ENCODE data around the gene LRP1B. TPM values are rescaled to one million over a fixed set of nuclear protein-coding genes. Genes with fewer than 3 reads are reported as not detected.

LRP1B gene
- total and polyA plus RNA-seq, 5 experiments from 2014 or later = not detected

- Mint-ChIP-seq H3K9me3 (peaks cover 0 to 43% (median 12%) of the 10 kb centered on the region in 9 donors), H3K27me3 (no peaks in the 10 kb centered on the region)
These were observed 1503.7 kb downstream of the LRP1B start for GRCh38 chr2:140627136-140627535.

GRCh38 chr2:140624200-140624599 lies 1506.6 kb downstream of the LRP1B start:
- H3K27me3 Mint-ChIP-seq = no peaks in the 10 kb centered on the region
- POLR2A ChIA-PET = no interaction called here
- no peak overlapping the region for H3K4me3 Mint-ChIP-seq
- H3K9me3 Mint-ChIP-seq = peaks cover 0 to 34% (median 8%) of the 10 kb centered on the region in 9 donors
- no peak for ATAC-seq
- H3K36me3 Mint-ChIP-seq = no peaks in the 10 kb centered on the region
- no peak for DNase-seq
- no peaks in the 10 kb centered on the region for H3K4me1 Mint-ChIP-seq
- H3K27ac Mint-ChIP-seq = no peak overlapping the region

More at GRCh38 chr2:140627136-140627535, 1503.7 kb downstream of the LRP1B start:
- H3K4me1 Mint-ChIP-seq = no peaks in the 10 kb centered on the region
- POLR2A ChIA-PET = no interaction called here
- no peaks in the 10 kb centered on the region for H3K36me3 Mint-ChIP-seq
- H3K27ac Mint-ChIP-seq = no peak overlapping the region
- no peak overlapping the region for H3K4me3 Mint-ChIP-seq
- DNase-seq = no peak
- no peak for ATAC-seq

- Mint-ChIP-seq H3K36me3 (no peaks in the 10 kb centered on the region), H3K4me3 (no peak overlapping the region), H3K27me3 (no peaks in the 10 kb centered on the region), H3K4me1 (no peaks in the 10 kb centered on the region), H3K9me3 (peaks cover 0 to 24% (median under 1%) of the 10 kb centered on the region in 9 donors), H3K27ac (no peak overlapping the region)
- ATAC-seq = no peak
- POLR2A ChIA-PET = no interaction called here
- no peak for DNase-seq
These were observed 1509.0 kb downstream of the LRP1B start for GRCh38 chr2:140621583-140622362.

GRCh38 chr2:140604788-140605187 lies 1526.0 kb downstream of the LRP1B start:
- DNase-seq = no peak
- no peaks in the 10 kb centered on the region for H3K4me1 Mint-ChIP-seq
- no peaks in the 10 kb centered on the region for H3K27me3 Mint-ChIP-seq
- no peak for ATAC-seq
- POLR2A ChIA-PET = no interaction called here
- H3K27ac Mint-ChIP-seq = no peak overlapping the region
- H3K9me3 Mint-ChIP-seq = peaks cover 0 to 12% (median 7%) of the 10 kb centered on the region in 9 donors
- no peak overlapping the region for H3K4me3 Mint-ChIP-seq
- no peaks in the 10 kb centered on the region for H3K36me3 Mint-ChIP-seq

DNA sequence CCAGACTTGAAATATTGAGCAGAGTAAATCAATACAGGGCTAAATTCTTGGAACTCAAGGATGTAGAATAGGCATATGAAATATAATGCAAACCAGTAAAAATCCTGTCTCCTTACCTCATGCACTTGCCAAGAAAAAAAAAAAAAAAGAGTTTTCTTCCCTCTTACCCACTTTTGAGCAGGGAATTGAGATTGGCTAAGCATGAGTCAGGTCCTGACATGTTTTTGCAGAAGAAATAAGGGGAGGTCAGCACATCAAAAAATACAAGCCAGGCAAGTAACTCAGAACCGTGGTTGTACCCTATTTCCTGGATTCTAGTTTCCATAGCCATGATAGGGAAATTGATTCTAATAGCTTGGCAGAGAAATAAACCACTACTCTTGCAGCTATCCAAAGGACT lies 1526.7 kb downstream of the LRP1B start:
- peaks cover 0 to 10% (median 5%) of the 10 kb centered on the region in 9 donors for H3K9me3 Mint-ChIP-seq
- no peaks in the 10 kb centered on the region for H3K4me1 Mint-ChIP-seq
- ATAC-seq = no peak
- no peaks in the 10 kb centered on the region for H3K36me3 Mint-ChIP-seq
- POLR2A ChIA-PET = no interaction called here
- no peak for DNase-seq
- no peaks in the 10 kb centered on the region for H3K27me3 Mint-ChIP-seq
- no peak overlapping the region for H3K27ac Mint-ChIP-seq
- H3K4me3 Mint-ChIP-seq = no peak overlapping the region

GRCh38 chr2:140603416-140603815 lies 1527.4 kb downstream of the LRP1B start:
- no peak for ATAC-seq
- no peak overlapping the region for H3K27ac Mint-ChIP-seq
- no peaks in the 10 kb centered on the region for H3K27me3 Mint-ChIP-seq
- peaks cover 0 to 10% (median 5%) of the 10 kb centered on the region in 9 donors for H3K9me3 Mint-ChIP-seq
- POLR2A ChIA-PET = no interaction called here
- H3K4me3 Mint-ChIP-seq = no peak overlapping the region
- no peaks in the 10 kb centered on the region for H3K4me1 Mint-ChIP-seq
- no peaks in the 10 kb centered on the region for H3K36me3 Mint-ChIP-seq
- DNase-seq = no peak

DNA sequence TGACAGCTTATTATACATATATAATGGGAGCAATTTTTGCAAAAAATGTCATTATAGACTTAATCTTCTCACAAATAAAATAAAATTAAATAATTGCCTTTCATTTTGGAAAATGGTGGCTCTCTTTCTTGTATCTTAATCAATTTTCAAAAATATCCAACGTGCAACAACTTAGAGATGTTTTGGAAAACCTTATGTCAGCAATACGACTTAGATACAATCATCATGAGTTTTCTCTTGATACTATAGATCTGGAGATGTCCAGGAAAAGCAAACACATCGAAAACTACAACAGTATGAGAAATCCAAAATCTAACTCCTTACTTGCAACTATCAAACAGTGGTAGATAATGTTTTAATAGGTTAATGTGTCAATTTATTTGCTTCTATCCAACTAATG lies 1529.0 kb downstream of the LRP1B start:
- Mint-ChIP-seq H3K4me3 (no peak overlapping the region), H3K27ac (no peak overlapping the region), H3K36me3 (no peaks in the 10 kb centered on the region), H3K4me1 (no peaks in the 10 kb centered on the region), H3K27me3 (no peaks in the 10 kb centered on the region), H3K9me3 (peaks cover 0 to 8% (median 5%) of the 10 kb centered on the region in 9 donors)
- POLR2A ChIA-PET = no interaction called here
- DNase-seq (no peak), ATAC-seq (no peak)

GRCh38 chr2:140601342-140601741 lies 1529.5 kb downstream of the LRP1B start:
- no peaks in the 10 kb centered on the region for H3K27me3 Mint-ChIP-seq
- H3K9me3 Mint-ChIP-seq = peaks cover 0 to 7% (median 2%) of the 10 kb centered on the region in 9 donors
- no peak for DNase-seq
- ATAC-seq = no peak
- H3K4me1 Mint-ChIP-seq = no peaks in the 10 kb centered on the region
- no peaks in the 10 kb centered on the region for H3K36me3 Mint-ChIP-seq
- H3K4me3 Mint-ChIP-seq = no peak overlapping the region
- no peak overlapping the region for H3K27ac Mint-ChIP-seq
- POLR2A ChIA-PET = no interaction called here

DNA sequence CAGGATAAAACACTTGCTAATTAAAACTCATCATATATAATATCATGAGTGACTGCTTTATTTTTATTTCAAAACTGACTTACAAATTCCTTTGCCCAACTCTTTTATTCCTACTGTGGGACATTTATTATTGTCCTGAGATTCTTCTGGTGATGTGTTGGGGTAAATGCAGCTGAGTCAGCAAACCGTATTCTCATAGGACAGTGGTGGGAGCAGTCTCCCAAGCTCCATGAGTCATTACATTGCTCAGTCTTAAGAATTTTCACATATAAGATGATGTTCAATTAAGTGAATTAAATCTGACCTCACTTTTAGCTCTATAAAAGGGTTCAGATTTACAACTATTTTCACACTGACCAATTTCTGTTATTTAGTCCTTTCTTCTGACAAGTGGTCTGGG lies 1530.7 kb downstream of the LRP1B start:
- H3K27me3 Mint-ChIP-seq = no peaks in the 10 kb centered on the region
- H3K4me3 Mint-ChIP-seq = no peak overlapping the region
- ATAC-seq = no peak
- POLR2A ChIA-PET = no interaction called here
- DNase-seq = no peak
- H3K36me3 Mint-ChIP-seq = no peaks in the 10 kb centered on the region
- no peaks in the 10 kb centered on the region for H3K4me1 Mint-ChIP-seq
- no peak overlapping the region for H3K27ac Mint-ChIP-seq
- H3K9me3 Mint-ChIP-seq = peaks cover 0 to 10% (median 2%) of the 10 kb centered on the region in 9 donors

DNA sequence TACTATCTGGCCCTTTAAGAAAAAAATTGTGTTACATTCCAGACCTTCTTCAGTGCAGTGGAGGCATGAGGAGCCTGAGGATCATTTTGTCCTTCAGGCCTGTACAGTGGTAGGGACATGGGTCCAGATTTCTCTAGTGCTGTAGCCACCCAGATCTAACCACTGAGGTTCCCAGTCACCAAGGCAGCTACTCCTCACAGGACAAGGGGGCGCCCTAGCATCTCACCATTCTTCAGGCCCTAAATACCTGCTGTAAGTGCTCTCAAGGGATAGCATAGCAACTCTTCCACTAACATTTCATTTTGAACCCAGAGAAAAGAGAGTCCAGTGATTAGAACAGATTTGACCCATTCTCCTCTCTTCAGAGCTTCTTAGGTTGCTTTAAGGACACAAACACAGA lies 1533.0 kb downstream of the LRP1B start:
- DNase-seq (no peak), ATAC-seq (no peak)
- POLR2A ChIA-PET = no interaction called here
- Mint-ChIP-seq H3K9me3 (peaks cover 0 to 10% (median 4%) of the 10 kb centered on the region in 9 donors), H3K4me3 (no peak overlapping the region), H3K4me1 (no peaks in the 10 kb centered on the region), H3K27me3 (no peaks in the 10 kb centered on the region), H3K36me3 (no peaks in the 10 kb centered on the region), H3K27ac (no peak overlapping the region)

DNA sequence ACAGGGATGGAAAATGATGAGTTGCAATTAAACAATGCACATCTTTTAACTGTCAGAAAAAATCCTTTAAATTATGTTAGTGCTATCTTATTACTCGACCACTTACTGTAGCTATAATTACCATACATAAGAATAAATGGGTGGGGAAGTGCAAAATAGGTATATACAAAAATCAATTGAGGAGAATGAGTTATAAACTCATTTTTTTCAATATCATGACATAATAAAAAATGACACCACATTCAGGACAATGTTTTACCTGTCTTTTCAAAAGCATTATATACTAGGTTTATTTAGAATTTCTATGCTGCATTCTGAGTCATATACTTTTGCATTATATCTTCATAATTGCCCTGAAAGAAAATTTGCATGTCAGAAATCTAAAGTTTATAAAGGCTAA lies 1533.6 kb downstream of the LRP1B start:
- Mint-ChIP-seq H3K4me1 (no peaks in the 10 kb centered on the region), H3K27me3 (no peaks in the 10 kb centered on the region), H3K27ac (no peak overlapping the region), H3K9me3 (peaks cover 0 to 10% (median 4%) of the 10 kb centered on the region in 9 donors), H3K4me3 (no peak overlapping the region), H3K36me3 (no peaks in the 10 kb centered on the region)
- POLR2A ChIA-PET = no interaction called here
- ATAC-seq = no peak
- DNase-seq = no peak

DNA sequence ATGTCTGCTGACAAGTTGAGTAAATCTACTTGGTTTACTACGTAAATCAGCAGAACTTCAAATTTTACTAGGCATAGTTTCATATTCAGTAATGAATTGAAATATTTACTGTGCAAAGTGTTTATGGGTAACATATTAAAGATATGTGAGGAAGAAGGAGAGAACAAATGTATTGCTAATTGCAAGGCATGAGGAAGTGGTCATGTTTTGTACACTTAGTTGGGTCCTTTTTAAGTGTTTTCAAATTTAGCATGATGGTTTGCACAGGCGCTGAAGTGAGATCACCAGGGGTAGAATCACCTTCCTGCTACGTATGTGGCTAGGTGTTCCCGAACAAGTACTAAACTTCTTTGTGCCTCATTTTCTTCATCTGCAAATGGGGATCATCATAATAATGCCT lies 1534.4 kb downstream of the LRP1B start:
- POLR2A ChIA-PET = no interaction called here
- peaks cover 0 to 10% (median 4%) of the 10 kb centered on the region in 9 donors for H3K9me3 Mint-ChIP-seq
- no peak overlapping the region for H3K4me3 Mint-ChIP-seq
- no peaks in the 10 kb centered on the region for H3K4me1 Mint-ChIP-seq
- no peaks in the 10 kb centered on the region for H3K36me3 Mint-ChIP-seq
- no peak for ATAC-seq
- DNase-seq = no peak
- H3K27me3 Mint-ChIP-seq = no peaks in the 10 kb centered on the region
- no peak overlapping the region for H3K27ac Mint-ChIP-seq

GRCh38 chr2:140595107-140595506 lies 1535.7 kb downstream of the LRP1B start:
- Mint-ChIP-seq H3K4me1 (no peaks in the 10 kb centered on the region), H3K4me3 (no peak overlapping the region), H3K27ac (no peak overlapping the region), H3K27me3 (no peaks in the 10 kb centered on the region), H3K9me3 (peaks cover 0 to 10% (median 4%) of the 10 kb centered on the region in 9 donors), H3K36me3 (no peaks in the 10 kb centered on the region)
- POLR2A ChIA-PET = no interaction called here
- DNase-seq = no peak
- no peak for ATAC-seq

DNA sequence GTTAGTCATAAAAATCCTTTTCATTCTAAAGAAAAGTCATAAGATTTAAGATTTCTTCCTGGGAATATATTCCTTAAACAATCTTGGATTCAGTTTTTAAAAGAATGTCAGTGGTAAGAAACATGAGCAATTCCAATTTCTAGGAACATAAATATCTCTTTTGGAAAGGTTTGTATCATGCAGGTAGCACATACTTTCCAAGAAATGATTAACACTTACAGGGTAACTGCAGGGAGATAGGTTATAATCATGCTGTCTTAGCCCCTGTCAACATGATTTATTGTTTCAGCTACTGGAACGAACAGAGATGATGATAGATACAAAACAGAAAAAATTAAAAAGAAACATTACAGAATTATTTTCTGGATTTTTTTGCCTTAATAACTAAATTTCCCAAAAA lies 1537.7 kb downstream of the LRP1B start:
- no peak for DNase-seq
- ATAC-seq = no peak
- Mint-ChIP-seq H3K36me3 (no peaks in the 10 kb centered on the region), H3K4me1 (no peaks in the 10 kb centered on the region), H3K27me3 (no peaks in the 10 kb centered on the region), H3K4me3 (no peak overlapping the region), H3K27ac (no peak overlapping the region), H3K9me3 (peaks cover 0 to 10% (median 4%) of the 10 kb centered on the region in 9 donors)
- POLR2A ChIA-PET = no interaction called here
